Measurements from ENCODE around the gene PRPF38B. TPM values are rescaled to one million over a fixed set of nuclear protein-coding genes. Genes with fewer than 3 reads are reported as not detected.
A peak's percentile ranks its signal among the peaks of the same experiment; 100 is the strongest.

The PRPF38B gene
- total and polyA plus RNA-seq, 2 of the 8 experiments (the other 6 are each of a cell fraction or from before 2014, with no cell fraction given) = 16.6 to 50.6 TPM

- no peaks in the 10 kb centered on the region for H3K9me3 ChIP-seq (ENCODE audit: insufficient read depth in 2 of 2, low read depth in 1 of 2, low read length in 1 of 2)
- peak overlapping the region; percentile 68 to 87 for H3K4me2 ChIP-seq (ENCODE audit: insufficient read depth in 1 of 2, low read depth in 2 of 2, low read length in 2 of 2)
- peaks cover 0 to 2% (median 0%) of the 10 kb centered on the region in 4 experiments; a peak in 1 of 7 replicates for H3K4me1 ChIP-seq (replicated peaks in 1 of 4; ENCODE audit: control insufficient read depth in 3 of 4, insufficient read depth in 4 of 4, low read length in 3 of 4)
- FAIRE-seq = no peak
- H2BK5ac ChIP-seq (ENCODE audit: low read depth, low read length) = peak overlapping the region; percentile 97
- peak overlapping the region; percentile 53 for H4K5ac ChIP-seq (ENCODE audit: insufficient read length, low read depth, low read length)
- no peak overlapping the region for H3K14ac ChIP-seq (ENCODE audit: insufficient read length)
- CTCF ChIA-PET (ENCODE audit: partially characterized antibody) = interaction anchor here (0.7 to 3.7 kb wide), 12 partner anchors 12 to 1283 kb away, joined by 3 to 20 read pairs (median 3); partner anchors contain the start of gene FNDC7
- peak overlapping the region; percentile 91 for H3K18ac ChIP-seq (ENCODE audit: extremely low read depth, low read length)
- 1% methylated on average over 30 of the region's 36 CpGs; no CpG with 5 or more reads in 1 of the 2 experiments for WGBS, 2 experiments (ENCODE audit: extremely low coverage in 1 of 2, insufficient coverage in 1 of 2, insufficient read length in 1 of 2, insufficient replicate concordance in 2 of 2, low coverage in 1 of 2, low lambda C conversion rate in 2 of 2, missing lambda C conversion rate in 1 of 2)
- H4K8ac ChIP-seq (ENCODE audit: extremely low read depth, insufficient read depth, low read length) = peak overlapping the region; percentile 100; the same call in 1 of the 2 replicates
- DNase-seq (ENCODE audit: low read depth in 1 of 2, low spot score in 2 of 2) = peak in 1 of 2 experiments; percentile 67
- peaks cover 4% of the 10 kb centered on the region; the same call in 1 of the 2 replicates for H3K23me2 ChIP-seq (ENCODE audit: low read depth, low read length)
- H3K4me3 ChIP-seq (ENCODE audit: extremely low read depth in 1 of 4, insufficient read depth in 2 of 4, low read depth in 3 of 4, low read length in 4 of 4) = peak overlapping the region; percentile 72 to 99 (median 96)
- H2AFZ ChIP-seq (ENCODE audit: low read length) = no peak overlapping the region
- POLR2A ChIA-PET (ENCODE audit: partially characterized antibody) = interaction anchor here (0.9 to 4.2 kb wide), 20 partner anchors 8 to 537 kb away, joined by 3 to 79 read pairs (median 4); partner anchors contain the start of genes EEIG2, FNDC7, HENMT1 and STXBP3
- H3K56ac ChIP-seq (replicated peaks; ENCODE audit: insufficient read length, low read depth, low read length) = peak overlapping the region; percentile 92
- no peaks in the 10 kb centered on the region; the same call in 1 of the 2 replicates for H3K79me1 ChIP-seq (ENCODE audit: low read depth, low read length)
- peak overlapping the region; percentile 88 for H2BK12ac ChIP-seq (ENCODE audit: low read depth, low read length)
- H3K23ac ChIP-seq (ENCODE audit: insufficient read length) = no peak overlapping the region
- peak overlapping the region; percentile 87 for H3K4ac ChIP-seq (replicated peaks; ENCODE audit: insufficient read length, low read depth, low read length)
- H3K36me3 ChIP-seq (ENCODE audit: control insufficient read depth in 2 of 4, insufficient read depth in 4 of 4, low read length in 3 of 4) = peaks cover 4 to 28% (median 21%) of the 10 kb centered on the region in 4 experiments
- 0 out of 2 replicates have a peak overlapping the region, but pooled peaks have one; percentile 78 for H2BK15ac ChIP-seq (ENCODE audit: low read length)
- peaks cover 2 to 3% of the 10 kb centered on the region in 2 experiments for H4K20me1 ChIP-seq (replicated peaks in 1 of 2; ENCODE audit: control insufficient read depth in 1 of 2, insufficient read depth in 2 of 2, low read length in 2 of 2)
- peak overlapping the region; percentile 88 to 97 (median 94) for H3K9ac ChIP-seq (replicated peaks in 1 of 4; ENCODE audit: extremely low read depth in 1 of 4, low read depth in 3 of 4, low read length in 3 of 4)
- no peak overlapping the region for H2BK20ac ChIP-seq (ENCODE audit: low read length)
- peak overlapping the region; percentile 93 for H4K91ac ChIP-seq (replicated peaks; ENCODE audit: insufficient read length, low read length)
- no peaks in the 10 kb centered on the region; a peak in 1 of 7 replicates for H3K27me3 ChIP-seq (replicated peaks in 1 of 4; ENCODE audit: control insufficient read depth in 3 of 4, extremely low read depth in 1 of 4, insufficient read depth in 3 of 4, low read length in 3 of 4)
- peaks cover 17 to 67% of the 10 kb centered on the region in 2 experiments for H3K79me2 ChIP-seq (ENCODE audit: control insufficient read depth in 1 of 2, insufficient read depth in 2 of 2, low read length in 2 of 2)
- H2BK120ac ChIP-seq (replicated peaks; ENCODE audit: low read depth, low read length) = peak overlapping the region; percentile 77
- no peak overlapping the region; the same call in 1 of the 2 replicates for H2AK5ac ChIP-seq (ENCODE audit: low read depth, low read length)
- H3K27ac ChIP-seq (ENCODE audit: low read depth, low read length) = peak overlapping the region; percentile 96
- TF ChIP-seq SUZ12 (IDR thresholded peaks at IDR 0.05; ENCODE audit: low read length) = no peak
- TF ChIP-seq CTCF (IDR thresholded peaks at IDR 0.05; ENCODE audit: control extremely low read depth in 1 of 3, insufficient read depth in 1 of 3, low read depth in 1 of 3, low read length in 3 of 3) = peak in 1 of 3 experiments; percentile 12; a peak in 1 of 4 replicates
- no peak for TF ChIP-seq CBX5 (IDR thresholded peaks at IDR 0.05; ENCODE audit: low read depth, low read length)
- peak; percentile 61 for TF ChIP-seq MAX (IDR thresholded peaks at IDR 0.05)
- TF ChIP-seq SIN3A (conservative IDR thresholded peaks at IDR 0.05 in 1 of 2, IDR thresholded peaks at IDR 0.05 in 1 of 2; ENCODE audit: low read depth in 1 of 2, low read length in 2 of 2) = peak in 1 of 2 experiments; percentile 32; a peak in 2 of 4 replicates
- TF ChIP-seq TBP (IDR thresholded peaks at IDR 0.05; ENCODE audit: low read depth, low read length) = peak; percentile 33; the same call in 1 of the 2 replicates
These were observed 880 bp downstream of the PRPF38B start for GRCh38 chr1:108692724-108693655.

Data from H1 (cell line).